GM12875 (cell line): ENCODE measurements around the gene FTSJ3.

ENCODE experiments used
- H3K4me3 ChIP-seq: one replicate; pipeline ENCODE4 v1.5.1; 2011; ENCODE audit warnings: low read depth, low read length, control low read depth
- CTCF ChIP-seq: IDR thresholded peaks from 2 replicates; pipeline ENCODE4 v1.5.1; 2011; ENCODE audit warnings: low read depth, mild to moderate bottlenecking, control low read depth, inconsistent platforms, low read length, moderate library complexity, borderline replicate concordance; ENCODE audit not compliant: insufficient read depth

Gene FTSJ3

GRCh38 chr17:63847525-63848249 is 20.2 kb upstream of the FTSJ3 start:
- TF ChIP-seq CTCF = no peak
- H3K4me3 ChIP-seq = no peak overlapping the region

DNA sequence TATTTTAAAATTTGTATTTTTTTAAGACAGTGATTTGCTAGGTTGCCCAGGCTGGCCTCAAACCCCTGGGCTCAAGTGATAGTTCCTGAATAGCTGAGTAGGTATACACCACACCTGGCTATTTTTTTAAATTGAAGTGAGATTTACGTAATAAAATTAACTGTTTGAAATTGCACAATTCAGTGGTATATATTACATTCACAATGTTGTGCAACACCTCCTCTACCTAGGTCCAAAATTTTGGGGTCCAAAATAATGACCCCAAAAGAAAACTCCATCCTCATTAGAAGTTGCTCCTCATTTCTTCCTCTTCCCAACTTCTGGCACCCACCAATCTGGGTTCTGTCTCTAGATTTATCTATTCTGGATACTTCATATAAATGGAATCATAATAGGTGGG is 18.0 kb upstream of the FTSJ3 start:
- no peak overlapping the region for H3K4me3 ChIP-seq
- TF ChIP-seq CTCF = no peak

DNA sequence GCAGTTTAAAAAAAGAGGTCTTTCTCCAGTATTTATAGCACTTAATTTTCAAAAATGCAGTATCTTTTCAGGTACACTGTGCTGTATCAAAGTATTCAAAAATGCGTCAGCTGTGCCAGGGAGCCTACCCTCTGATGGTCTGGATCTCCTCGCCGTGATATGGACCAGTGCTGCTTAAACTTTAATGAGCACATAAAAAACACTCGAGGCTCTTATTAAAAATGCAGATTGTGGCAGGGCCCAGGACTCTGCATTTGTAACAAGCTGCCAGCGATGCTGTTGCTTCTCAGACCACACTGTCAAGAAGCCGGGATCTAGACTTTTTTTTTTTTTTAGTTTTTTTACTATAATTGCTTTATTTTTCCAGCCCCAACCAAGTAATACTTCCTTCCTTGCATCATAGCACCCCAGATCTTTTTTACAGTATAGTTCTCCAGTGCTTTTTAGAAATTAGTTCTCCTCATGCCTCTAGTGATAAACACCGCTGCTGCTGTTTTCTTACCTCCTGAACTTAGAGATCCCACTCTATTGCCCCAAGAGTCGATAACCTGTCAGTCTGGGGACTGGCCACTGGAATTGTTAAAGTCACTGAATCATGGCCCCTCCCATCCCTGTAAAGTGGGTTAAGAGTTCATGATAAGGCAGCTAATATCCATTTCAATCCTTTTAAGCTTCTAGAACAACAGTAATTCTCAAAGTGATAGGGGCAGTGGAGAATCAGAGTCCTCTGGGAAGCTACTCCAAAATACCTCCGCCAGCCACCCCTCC is 16.6 kb upstream of the FTSJ3 start:
- no peak overlapping the region for H3K4me3 ChIP-seq
- no peak for TF ChIP-seq CTCF

- peak overlapping the region; percentile 41 for H3K4me3 ChIP-seq
Observed at GRCh38 chr17:63843387-63843888, 16.0 kb upstream of the FTSJ3 start.

DNA sequence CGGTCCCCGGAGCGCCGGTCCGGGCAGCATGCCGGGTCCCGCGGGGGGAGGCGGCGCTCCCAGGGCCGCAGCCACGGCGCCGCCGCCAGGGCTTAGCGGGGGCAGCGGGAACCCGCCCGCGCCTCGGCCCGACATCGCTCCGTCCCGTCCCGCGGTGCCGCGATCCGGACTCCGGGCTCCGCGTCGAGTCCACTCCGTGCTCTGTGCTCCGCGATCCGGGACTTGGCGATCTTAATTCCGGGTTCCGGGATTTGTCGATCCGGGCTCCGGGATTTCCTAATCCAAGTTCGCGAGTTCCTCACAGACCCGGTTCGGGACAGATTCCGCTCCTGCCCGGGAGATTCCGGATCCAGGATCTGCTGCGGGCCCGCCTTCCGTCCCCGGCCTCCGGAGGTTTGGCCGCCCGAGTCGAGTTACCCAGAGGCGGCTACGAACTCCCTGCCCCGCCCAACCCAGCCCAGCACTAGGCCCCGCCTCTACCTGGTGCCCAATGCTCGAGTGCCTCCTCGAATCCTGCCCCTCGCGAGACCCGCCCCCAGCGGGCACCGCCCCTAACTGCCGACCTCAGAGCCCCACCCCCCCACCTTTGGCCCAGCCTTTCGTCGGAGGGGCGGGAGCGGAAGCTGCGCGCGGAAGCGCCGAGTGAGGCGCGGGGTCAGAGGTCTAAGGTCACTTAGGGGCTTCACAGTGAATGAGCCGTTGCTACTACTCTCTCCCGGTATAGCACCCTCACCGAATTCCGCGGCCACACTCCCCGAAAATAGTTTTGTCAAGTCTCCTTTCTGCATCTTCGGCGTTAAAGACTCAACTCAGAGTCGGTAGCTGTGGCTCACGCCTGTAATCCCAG is 15.3 kb upstream of the FTSJ3 start, which contains the start of gene SMARCD2:
SMARCD2 (minus strand) TSS at position 146 of the 847 bp plus-strand sequence; CDS start at position 135, 11 bp downstream.
- no peak for TF ChIP-seq CTCF
- peak within 1 kb of the TSS; percentile 55 for H3K4me3 ChIP-seq

DNA sequence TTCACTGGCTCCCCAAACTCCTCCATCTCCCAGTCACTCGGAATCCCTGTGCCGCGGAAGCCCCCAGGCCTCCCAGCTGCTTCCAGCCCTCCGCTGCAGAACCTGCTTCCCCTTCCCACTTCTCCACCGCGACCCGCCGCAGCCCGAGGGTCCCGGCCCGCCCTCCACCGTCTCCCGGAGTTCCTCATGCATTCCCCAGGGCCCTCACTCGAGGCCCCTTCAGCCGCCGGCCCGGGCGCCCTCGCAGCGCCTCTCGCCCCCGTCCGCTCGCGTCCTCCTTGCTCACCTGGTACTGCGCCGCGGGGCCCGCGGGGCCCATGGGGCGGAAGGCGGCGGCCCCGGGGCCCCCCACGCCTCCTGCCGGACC is 14.7 kb upstream of the FTSJ3 start:
- H3K4me3 ChIP-seq = peak overlapping the region; percentile 55
- no peak for TF ChIP-seq CTCF

- peak overlapping the region; percentile 55 for H3K4me3 ChIP-seq
Observed at GRCh38 chr17:63841350-63842172, 14.1 kb upstream of the FTSJ3 start.

More at GRCh38 chr17:63841350-63842172, 14.1 kb upstream of the FTSJ3 start:
- TF ChIP-seq CTCF = no peak
